GM18870 (cell line): ENCODE data around the gene TRAPPC14.
A peak's percentile ranks its signal among the peaks of the same experiment; 100 is the strongest.
"Not testable (repeated sequence)": the region's sequence is repeated elsewhere in the genome, so short reads cannot be mapped to it uniquely, and the experiment has no call there.

Source experiments
- ATAC-seq: cut with Tn5 transposase; IDR thresholded peaks from one replicate; pipeline ENCODE4 v1.9.1; 2021; ENCODE audit warnings: moderate library complexity; ENCODE audit not compliant: unreplicated experiment

The TRAPPC14 gene

GRCh38 chr7:100154651-100155491 lies 3.7 kb downstream of the TRAPPC14 start:
- no peak for ATAC-seq

GRCh38 chr7:100153708-100154535 lies 4.6 kb downstream of the TRAPPC14 start:
- ATAC-seq: no peak

- ATAC-seq: no peak
These were observed 5.4 kb downstream of the TRAPPC14 start for GRCh38 chr7:100152937-100153666.

GRCh38 chr7:100152404-100152803 lies 6.1 kb downstream of the TRAPPC14 start:
- ATAC-seq: no peak

GRCh38 chr7:100148559-100149328 lies 9.8 kb downstream of the TRAPPC14 start, which contains the start of gene LAMTOR4:
Gene LAMTOR4, plus strand, starts transcription at chr7:100148918. Its CDS starts 55 bp downstream, at chr7:100148973.
- peak; percentile 98 for ATAC-seq

GRCh38 chr7:100148225-100148558 lies 10.3 kb downstream of the TRAPPC14 start:
- no peak for ATAC-seq

GRCh38 chr7:100147278-100147677 lies 11.2 kb downstream of the TRAPPC14 start:
- no peak for ATAC-seq

GRCh38 chr7:100146350-100146749 lies 12.2 kb downstream of the TRAPPC14 start:
- not testable (repeated sequence) for ATAC-seq

GRCh38 chr7:100142461-100142860 lies 16.1 kb downstream of the TRAPPC14 start:
- no peak for ATAC-seq

GRCh38 chr7:100141555-100141949 lies 17.0 kb downstream of the TRAPPC14 start:
- ATAC-seq: no peak

- no peak for ATAC-seq
These were observed 20.4 kb downstream of the TRAPPC14 start for GRCh38 chr7:100137851-100138760.

- ATAC-seq: no peak
These were observed 25.8 kb downstream of the TRAPPC14 start for GRCh38 chr7:100132697-100133151.

GRCh38 chr7:100132126-100132525 lies 26.4 kb downstream of the TRAPPC14 start:
- no peak for ATAC-seq

GRCh38 chr7:100130608-100131453 lies 27.7 kb downstream of the TRAPPC14 start:
- ATAC-seq: no peak

GRCh38 chr7:100130220-100130607 lies 28.3 kb downstream of the TRAPPC14 start:
- ATAC-seq: not testable (repeated sequence)

- no peak for ATAC-seq
These were observed 29.9 kb downstream of the TRAPPC14 start for GRCh38 chr7:100128637-100128963.

- no peak for ATAC-seq
These were observed 30.5 kb downstream of the TRAPPC14 start for GRCh38 chr7:100127866-100128636.
